ENCODE results near the gene CTNNA1.
"Not testable (repeated sequence)": the region's sequence is repeated elsewhere in the genome, so short reads cannot be mapped to it uniquely, and the experiment has no call there.

Gene CTNNA1

GRCh38 chr5:138905541-138905940 lies 152.3 kb downstream of the CTNNA1 start:
- peak; percentile 76 for DNase-seq

DNA sequence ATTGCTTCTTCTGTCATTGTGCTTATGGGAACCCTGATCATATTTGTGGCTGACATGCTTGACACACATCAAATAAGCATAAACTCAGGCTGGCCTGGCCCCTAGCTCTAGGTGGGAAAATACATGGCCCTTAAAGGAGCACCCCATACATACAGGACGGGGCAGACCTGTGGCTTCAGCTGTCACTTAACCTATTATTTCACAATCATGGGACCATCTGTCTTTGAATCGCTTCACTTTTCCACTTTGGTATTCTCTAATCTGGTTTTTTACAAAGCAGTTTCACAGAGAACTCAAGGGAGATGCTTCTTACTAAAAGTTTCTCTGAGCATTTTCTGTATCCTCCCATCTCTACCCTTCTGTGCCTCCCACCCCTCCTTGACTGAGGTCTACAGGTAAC lies 156.5 kb downstream of the CTNNA1 start:
- no peak for DNase-seq

- no peak for DNase-seq
These were observed 157.4 kb downstream of the CTNNA1 start for GRCh38 chr5:138910546-138911185.

GRCh38 chr5:138911441-138911840 lies 158.2 kb downstream of the CTNNA1 start:
- DNase-seq: peak; percentile 34

DNA sequence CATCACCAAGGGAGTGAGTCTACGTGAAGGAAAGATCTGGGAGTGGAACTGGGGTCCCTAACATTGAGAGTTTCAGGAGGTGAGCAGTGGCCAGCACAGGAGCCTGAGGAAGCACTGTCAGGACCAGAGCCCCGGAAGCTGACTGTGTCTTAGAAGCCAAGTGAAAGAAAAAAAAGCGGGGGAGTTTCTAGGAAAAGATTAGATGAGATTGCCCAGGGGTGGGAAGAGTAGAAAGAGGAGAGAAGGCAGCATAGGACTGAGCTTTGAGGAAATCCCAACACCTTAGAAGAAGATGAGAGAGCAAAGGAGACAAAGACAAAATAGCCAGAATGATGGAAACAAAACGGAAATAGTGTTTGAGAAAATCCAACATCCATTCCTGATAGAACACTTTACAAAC lies 158.9 kb downstream of the CTNNA1 start:
- no peak for DNase-seq

GRCh38 chr5:138913773-138914172 lies 160.5 kb downstream of the CTNNA1 start:
- no peak for DNase-seq

- DNase-seq: no peak
These were observed 161.1 kb downstream of the CTNNA1 start for GRCh38 chr5:138914338-138914737.

DNA sequence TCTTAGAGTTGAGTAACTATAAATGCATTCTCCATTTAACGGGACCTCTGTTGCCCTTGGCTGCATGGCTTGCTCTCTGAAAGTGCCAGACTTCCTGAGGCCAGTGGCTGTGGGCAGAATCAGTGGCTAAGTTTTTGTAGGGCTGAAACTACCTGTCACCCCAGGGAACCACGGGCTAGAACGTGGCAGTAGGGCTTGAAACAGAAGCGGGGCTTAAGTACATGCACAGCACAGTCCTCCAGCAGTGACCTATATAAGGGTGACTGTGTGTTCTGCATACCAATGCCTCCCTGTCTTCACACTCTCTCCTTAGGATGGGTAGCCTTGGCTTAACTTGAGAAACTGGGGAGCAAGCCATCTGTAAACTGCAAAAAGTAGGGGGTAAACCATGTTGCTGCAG lies 165.5 kb downstream of the CTNNA1 start:
- no peak for DNase-seq

GRCh38 chr5:138920181-138920580 lies 167.0 kb downstream of the CTNNA1 start:
- no peak for DNase-seq

DNA sequence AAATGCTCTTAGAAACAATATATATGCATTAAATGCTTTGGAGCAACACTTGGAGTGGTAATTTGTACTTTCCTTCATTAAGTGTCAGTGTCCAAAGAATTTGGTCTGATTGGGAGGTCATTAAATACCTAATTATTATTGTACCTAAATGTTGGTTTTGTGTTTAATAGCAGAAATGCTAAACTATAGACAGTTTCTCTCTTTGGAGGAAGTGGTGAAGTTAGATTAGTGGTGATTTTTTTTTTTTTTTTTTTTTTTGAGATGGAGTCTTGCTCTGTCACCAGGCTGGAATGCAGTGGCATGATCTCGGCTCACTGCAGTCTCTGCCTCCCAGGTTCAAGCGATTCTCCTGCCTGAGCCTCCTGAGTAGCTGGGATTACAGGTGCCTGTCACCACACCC lies 168.1 kb downstream of the CTNNA1 start:
- not testable (repeated sequence) for DNase-seq

DNA sequence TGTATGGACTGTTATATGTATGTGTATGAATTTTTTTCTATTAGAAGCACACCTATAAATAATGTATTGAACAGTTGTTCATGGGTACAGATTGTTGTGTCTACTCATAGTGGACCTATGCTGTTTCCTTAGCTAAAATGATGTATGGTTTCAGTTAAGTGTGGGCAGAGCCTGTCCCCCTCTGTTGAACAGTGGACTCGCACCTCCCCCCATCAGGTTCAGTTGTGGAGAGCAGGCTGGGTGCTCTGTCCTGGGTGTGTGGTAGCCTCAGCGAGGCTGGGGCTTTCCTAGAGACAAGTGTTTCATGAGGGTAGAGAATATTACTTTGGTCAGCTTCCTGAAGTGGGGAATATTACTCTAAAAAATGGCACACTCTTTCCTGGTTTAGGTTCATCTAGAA lies 169.3 kb downstream of the CTNNA1 start:
- DNase-seq: no peak

DNA sequence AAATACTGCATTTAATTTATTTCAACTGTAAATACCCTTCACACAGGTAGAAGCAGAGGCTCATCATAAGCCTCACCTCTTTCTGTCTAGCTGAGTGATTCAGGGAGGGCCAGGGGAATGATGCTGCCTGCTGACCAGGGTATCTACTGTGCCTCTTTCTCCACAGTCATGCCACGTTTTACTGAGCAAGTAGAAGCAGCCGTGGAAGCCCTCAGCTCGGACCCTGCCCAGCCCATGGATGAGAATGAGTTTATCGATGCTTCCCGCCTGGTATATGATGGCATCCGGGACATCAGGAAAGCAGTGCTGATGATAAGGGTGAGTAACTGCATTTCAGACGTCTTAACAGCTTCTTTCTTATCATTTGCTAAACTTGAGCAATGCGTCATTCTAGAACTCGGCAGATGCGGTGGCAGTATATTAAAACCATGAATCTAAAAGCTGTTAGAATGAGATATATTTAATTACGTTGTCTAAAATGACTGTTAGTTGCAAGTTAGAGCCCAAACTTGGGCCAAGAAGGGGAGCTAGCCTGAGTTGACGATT lies 171.9 kb downstream of the CTNNA1 start:
- DNase-seq: no peak

GRCh38 chr5:138926257-138926656 lies 173.0 kb downstream of the CTNNA1 start:
- no peak for DNase-seq

GRCh38 chr5:138926688-138927448 lies 173.6 kb downstream of the CTNNA1 start:
- DNase-seq: no peak

- DNase-seq: no peak
These were observed 174.3 kb downstream of the CTNNA1 start for GRCh38 chr5:138927544-138927943.

DNA sequence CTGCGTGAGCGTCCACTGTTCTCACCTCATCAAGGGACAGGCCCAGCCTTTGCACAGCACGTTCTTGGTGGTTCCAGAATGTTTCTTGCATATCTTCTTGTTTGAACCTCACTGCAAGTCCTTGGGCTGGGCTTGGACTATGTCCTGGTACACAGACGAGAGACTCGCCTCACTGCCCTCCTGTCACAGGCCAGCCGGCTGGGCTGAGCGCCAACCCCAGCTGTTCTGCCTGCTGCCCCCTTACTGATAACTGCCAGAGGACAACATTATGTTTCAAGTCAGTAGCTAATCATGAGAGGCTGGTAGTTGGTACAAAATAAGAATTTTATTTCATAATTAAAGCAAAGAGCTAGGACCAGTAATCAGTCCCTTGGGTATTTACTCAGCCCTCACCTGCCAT lies 174.8 kb downstream of the CTNNA1 start:
- DNase-seq: no peak

DNA sequence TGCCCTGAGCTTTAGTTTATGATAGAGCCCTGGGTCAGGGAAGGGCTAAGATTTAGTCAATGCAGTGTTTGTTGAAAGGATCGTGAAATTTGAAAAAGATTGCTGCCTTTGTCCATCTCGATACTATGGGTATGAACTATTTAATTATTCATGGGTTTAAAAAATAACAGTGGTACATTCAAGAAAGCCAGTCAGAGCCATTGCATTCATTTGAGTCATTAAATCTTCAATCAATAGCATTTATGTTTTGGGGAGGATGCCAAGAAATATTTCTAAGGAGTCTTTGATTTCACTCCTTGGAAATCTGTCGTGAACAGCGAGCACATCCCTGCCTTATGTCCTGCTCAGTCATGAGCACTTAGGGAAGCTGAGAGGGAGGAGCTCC lies 176.3 kb downstream of the CTNNA1 start:
- no peak for DNase-seq

GRCh38 chr5:138930371-138931097 lies 177.3 kb downstream of the CTNNA1 start:
- DNase-seq: no peak

DNA sequence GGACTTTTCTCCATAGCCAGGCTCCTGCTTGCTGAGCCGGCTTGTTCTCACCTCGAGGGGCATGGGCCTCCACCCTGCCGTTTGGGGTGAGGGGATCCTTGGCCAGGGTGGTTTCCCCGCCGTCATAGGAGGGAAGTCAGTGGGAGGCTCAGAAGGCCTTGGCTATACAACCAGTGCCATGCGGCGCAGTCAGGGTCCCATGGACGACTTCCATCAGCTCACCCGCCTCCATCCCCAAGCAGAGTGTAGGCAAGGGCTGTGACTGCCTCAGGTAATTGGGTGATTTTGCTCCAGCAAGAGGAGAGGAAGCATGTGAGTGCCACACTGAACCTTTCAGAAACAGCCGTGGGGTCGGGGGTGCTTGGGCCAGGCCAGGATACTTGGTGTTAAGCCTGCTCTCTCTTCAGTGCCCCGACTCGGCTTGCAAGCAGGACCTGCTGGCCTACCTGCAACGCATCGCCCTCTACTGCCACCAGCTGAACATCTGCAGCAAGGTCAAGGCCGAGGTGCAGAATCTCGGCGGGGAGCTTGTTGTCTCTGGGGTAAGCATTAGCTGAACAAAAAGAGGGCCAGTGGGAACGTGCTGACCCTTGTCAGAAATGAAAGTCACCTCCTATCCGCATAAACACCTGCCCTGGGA lies 179.1 kb downstream of the CTNNA1 start:
- DNase-seq: no peak

DNA sequence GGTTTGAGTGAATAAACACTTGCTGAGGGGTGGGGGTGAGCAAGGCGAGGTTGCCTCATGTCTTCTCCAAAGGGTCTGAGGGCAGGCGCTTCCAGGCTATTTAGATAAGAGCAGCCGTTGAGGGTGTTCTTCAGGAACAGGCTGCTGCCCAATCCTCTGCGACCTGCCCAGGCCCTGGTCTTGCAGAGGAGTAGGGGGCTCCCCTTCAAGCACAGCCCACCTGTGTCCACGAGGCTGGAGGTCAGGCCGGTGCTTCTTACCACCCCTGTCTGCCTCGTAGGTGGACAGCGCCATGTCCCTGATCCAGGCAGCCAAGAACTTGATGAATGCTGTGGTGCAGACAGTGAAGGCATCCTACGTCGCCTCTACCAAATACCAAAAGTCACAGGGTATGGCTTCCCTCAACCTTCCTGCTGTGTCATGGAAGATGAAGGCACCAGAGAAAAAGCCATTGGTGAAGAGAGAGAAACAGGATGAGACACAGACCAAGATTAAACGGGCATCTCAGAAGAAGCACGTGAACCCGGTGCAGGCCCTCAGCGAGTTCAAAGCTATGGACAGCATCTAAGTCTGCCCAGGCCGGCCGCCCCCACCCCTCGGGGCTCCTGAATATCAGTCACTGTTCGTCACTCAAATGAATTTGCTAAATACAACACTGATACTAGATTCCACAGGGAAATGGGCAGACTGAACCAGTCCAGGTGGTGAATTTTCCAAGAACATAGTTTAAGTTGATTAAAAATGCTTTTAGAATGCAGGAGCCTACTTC lies 180.5 kb downstream of the CTNNA1 start:
- DNase-seq: no peak

GRCh38 chr5:138934971-138935370 lies 181.7 kb downstream of the CTNNA1 start:
- DNase-seq: no peak

DNA sequence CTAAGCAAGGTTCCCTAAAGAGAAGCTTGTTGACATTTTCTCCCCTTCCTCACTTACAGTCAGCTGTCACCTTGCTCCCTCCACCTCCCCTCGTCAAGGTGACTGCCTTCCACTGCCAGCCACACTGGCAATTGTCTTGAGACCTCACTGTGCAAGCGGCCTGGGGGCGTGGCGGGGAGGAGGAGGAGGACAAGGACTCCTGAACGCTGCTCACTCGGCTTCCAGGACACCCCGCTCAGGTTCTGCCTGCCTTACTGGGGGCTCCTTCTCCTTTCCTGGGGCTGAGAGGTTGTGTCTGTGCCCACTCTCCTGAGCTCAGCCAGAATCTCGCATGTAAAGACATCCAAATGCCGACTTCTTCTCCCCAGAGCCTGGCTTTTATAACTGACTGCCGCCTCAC lies 182.2 kb downstream of the CTNNA1 start:
- DNase-seq: no peak
